ENCODE measurements around the gene TBC1D3D.
"Not testable (repeated sequence)": the region's sequence is repeated elsewhere in the genome, so short reads cannot be mapped to it uniquely, and the experiment has no call there.

The TBC1D3D gene

GRCh38 chr17:38003676-38004075 lies at the start of gene TBC1D3D:
TSS of gene TBC1D3D (plus strand) at chr17:38003976. CDS start at chr17:38005561, 1,585 bp downstream.
- not testable (repeated sequence) for DNase-seq (ENCODE audit: low read depth)

- not testable (repeated sequence) for DNase-seq (ENCODE audit: low read depth)
Observed at GRCh38 chr17:37988960-37989359, 14.8 kb upstream of the TBC1D3D start, which contains the start of gene TBC1D3L. TSS of gene TBC1D3L (minus strand) at chr17:37989060. CDS start at chr17:37987520, 1,540 bp downstream.

All from activated T-cell treated with anti-CD3 and anti-CD28 coated beads for 48 hours (primary cell).